Tibial nerve (tissue), 4 donors: ENCODE data around the gene GALNS. TPM values are rescaled to one million over a fixed set of nuclear protein-coding genes. Genes with fewer than 3 reads are reported as not detected.

ENCODE experiments used
- DNase-seq, 2 donors: peaks; one replicate each; pipeline ENCODE4 v3.0.0-alpha.2; 2019; ENCODE audit warnings: low spot score in 2 of 2
- H3K27ac ChIP-seq, 4 donors: fragments of 200-600 bp; sonication (generic) in 3 of 4; one replicate each; pipeline ENCODE4 v1.5.1; 2017 to 2019; ENCODE audit warnings: mild to moderate bottlenecking in 1 of 4
- H3K27me3 ChIP-seq, 2 donors: fragments of 200-600 bp; sonication (generic) in 1 of 2; one replicate each; pipeline versions ENCODE4 v1.5.1 to v1.6.0; 2017 to 2019
- H3K36me3 ChIP-seq, 3 donors: fragments of 200-600 bp; sonication (generic); one replicate each; pipeline ENCODE4 v1.5.1; 2018 to 2019
- H3K4me1 ChIP-seq, 4 donors: fragments of 200-600 bp; sonication (generic) in 3 of 4; one replicate each; pipeline ENCODE4 v1.5.1; 2017 to 2019
- H3K4me3 ChIP-seq, 4 donors: fragments of 200-600 bp; sonication (generic) in 3 of 4; one replicate each; pipeline ENCODE4 v1.5.1; 2017 to 2019; ENCODE audit warnings: mild to moderate bottlenecking in 1 of 4, moderate library complexity in 1 of 4
- H3K9me3 ChIP-seq, 4 donors: fragments of 200-600 bp; sonication (generic) in 3 of 4; one replicate each; pipeline ENCODE4 v1.5.1; 2017 to 2019
- CTCF ChIP-seq, 5 experiments: fragments of 200-600 bp in 3 of 5; fragments of 450-650 bp in 2 of 5; sonication (generic) in 3 of 5; IDR thresholded peaks; one replicate each; pipeline ENCODE4 v1.5.1; 2016 to 2019; ENCODE audit warnings: antibody characterized with exemption in 5 of 5, mild to moderate bottlenecking in 3 of 5, moderate library complexity in 2 of 5
- EP300 ChIP-seq, 2 donors: sonication (generic); formaldehyde crosslinking; IDR thresholded peaks; one replicate each; pipeline ENCODE4 v1.6.1; 2017; ENCODE audit warnings: antibody characterized with exemption in 2 of 2, mild to moderate bottlenecking in 1 of 2
- POLR2A ChIP-seq, 2 donors: fragments of 450-650 bp; IDR thresholded peaks; one replicate each; pipeline ENCODE4 v1.6.1; 2017; ENCODE audit warnings: antibody characterized with exemption in 2 of 2, mild to moderate bottlenecking in 2 of 2, moderate library complexity in 2 of 2
- WGBS, 2 donors: methylation state at CpG; one replicate each; pipeline ENCODE4 v1.1.5; 2018; 5-methylcytosine and 5-hydroxymethylcytosine counted together
- total RNA-seq, 4 donors: library from RNA; depleted of rRNA; stranded (reverse); fragments of >200 nt; gene quantifications; one replicate each; pipeline ENCODE4 v1.1.0, GENCODE V29; 2016

The GALNS gene
- total RNA-seq, 4 donors from 2014 or later, result 15.1 to 80.1 (median 43.2) TPM

GRCh38 chr16:88869673-88869980 lies 12.9 kb upstream of the GALNS start:
- no peaks in the 10 kb centered on the region for H3K9me3 ChIP-seq
- no peaks in the 10 kb centered on the region for H3K36me3 ChIP-seq
- no peak overlapping the region for H3K27ac ChIP-seq
- no peak for DNase-seq
- H3K4me3 ChIP-seq, result no peak overlapping the region
- WGBS, 2 donors, result 81 to 87% methylated on average over 4 to 9 of the region's 9 CpGs
- TF ChIP-seq CTCF (IDR thresholded peaks at IDR 0.05) (no peak), POLR2A (IDR thresholded peaks at IDR 0.05) (no peak), EP300 (IDR thresholded peaks at IDR 0.05) (no peak)
- H3K27me3 ChIP-seq, result peaks cover 0 to 31% of the 10 kb centered on the region in 2 donors
- H3K4me1 ChIP-seq, result peaks cover 0 to 11% (median 0%) of the 10 kb centered on the region in 4 donors

- Histone ChIP-seq H3K27ac (no peak overlapping the region), H3K36me3 (no peaks in the 10 kb centered on the region), H3K4me1 (peaks cover 0 to 11% (median 0%) of the 10 kb centered on the region in 4 donors), H3K4me3 (no peak overlapping the region), H3K27me3 (peaks cover 0 to 31% of the 10 kb centered on the region in 2 donors), H3K9me3 (no peaks in the 10 kb centered on the region)
- TF ChIP-seq POLR2A (IDR thresholded peaks at IDR 0.05), result no peak
- no peak for TF ChIP-seq CTCF (IDR thresholded peaks at IDR 0.05)
- TF ChIP-seq EP300 (IDR thresholded peaks at IDR 0.05), result no peak
- DNase-seq, result no peak
- 82 to 85% methylated on average over 26 to 27 of the region's 27 CpGs for WGBS, 2 donors
Measured at GRCh38 chr16:88868974-88869672, 12.4 kb upstream of the GALNS start.

- WGBS, 2 donors, result 81% methylated on average over 21 to 23 of the region's 24 CpGs
- Histone ChIP-seq H3K27me3 (peaks cover 0 to 31% of the 10 kb centered on the region in 2 donors), H3K4me1 (peaks cover 0 to 11% (median 0%) of the 10 kb centered on the region in 4 donors), H3K36me3 (peaks cover 0 to 13% (median 0%) of the 10 kb centered on the region in 3 donors), H3K27ac (no peak overlapping the region), H3K9me3 (no peaks in the 10 kb centered on the region), H3K4me3 (no peak overlapping the region)
- TF ChIP-seq CTCF (IDR thresholded peaks at IDR 0.05) (no peak), POLR2A (IDR thresholded peaks at IDR 0.05) (no peak), EP300 (IDR thresholded peaks at IDR 0.05) (no peak)
- no peak for DNase-seq
Measured at GRCh38 chr16:88867581-88868246, 11.0 kb upstream of the GALNS start.

- Histone ChIP-seq H3K4me1 (peaks cover 0 to 9% (median 0%) of the 10 kb centered on the region in 4 donors), H3K27ac (no peak within 1 kb of the TSS), H3K36me3 (peaks cover 0 to 27% (median 6%) of the 10 kb centered on the region in 3 donors), H3K9me3 (no peaks in the 10 kb centered on the region), H3K27me3 (peaks cover 0 to 24% of the 10 kb centered on the region in 2 donors), H3K4me3 (no peak within 1 kb of the TSS)
- WGBS, 2 donors, result 62 to 63% methylated on average over 16 to 17 of the region's 20 CpGs
- DNase-seq, result no peak
- TF ChIP-seq POLR2A (IDR thresholded peaks at IDR 0.05), result no peak
- TF ChIP-seq EP300 (IDR thresholded peaks at IDR 0.05), result no peak
- no peak for TF ChIP-seq CTCF (IDR thresholded peaks at IDR 0.05)
Measured at GRCh38 chr16:88866151-88866920, 9.6 kb upstream of the GALNS start, which contains the start of gene PABPN1L. Gene PABPN1L (minus strand): TSS chr16:88866660. CDS start chr16:88866606, 54 bp downstream.
